Measurements from ENCODE around the gene IPP.
"Not testable (repeated sequence)": the region's sequence is repeated elsewhere in the genome, so short reads cannot be mapped to it uniquely, and the experiment has no call there.

IPP gene

GRCh38 chr1:45739641-45740156 is 10.8 kb downstream of the IPP start:
- not testable (repeated sequence) for DNase-seq (ENCODE audit: low spot score)

- DNase-seq (ENCODE audit: low spot score): no peak
These were observed 11.3 kb downstream of the IPP start for GRCh38 chr1:45739137-45739536.

- DNase-seq (ENCODE audit: low spot score): no peak
These were observed 19.6 kb downstream of the IPP start for GRCh38 chr1:45730780-45731319.

- no peak for DNase-seq (ENCODE audit: low spot score)
These were observed 20.2 kb downstream of the IPP start for GRCh38 chr1:45730075-45730779.

GRCh38 chr1:45726007-45726406 is 24.4 kb downstream of the IPP start:
- DNase-seq (ENCODE audit: low spot score): not testable (repeated sequence)

- DNase-seq (ENCODE audit: low spot score): no peak
These were observed 27.1 kb downstream of the IPP start for GRCh38 chr1:45723248-45723930.

- DNase-seq (ENCODE audit: low spot score): no peak
These were observed 27.6 kb downstream of the IPP start for GRCh38 chr1:45722809-45723208.

GRCh38 chr1:45721207-45721606 is 29.2 kb downstream of the IPP start:
- no peak for DNase-seq (ENCODE audit: low spot score)

GRCh38 chr1:45718289-45718688 is 32.2 kb downstream of the IPP start:
- DNase-seq (ENCODE audit: low spot score): no peak

- DNase-seq (ENCODE audit: low spot score): not testable (repeated sequence)
These were observed 33.1 kb downstream of the IPP start for GRCh38 chr1:45717386-45717785.

GRCh38 chr1:45716700-45717099 is 33.8 kb downstream of the IPP start:
- no peak for DNase-seq (ENCODE audit: low spot score)

GRCh38 chr1:45713711-45714110 is 36.7 kb downstream of the IPP start:
- no peak for DNase-seq (ENCODE audit: low spot score)

GRCh38 chr1:45704637-45705036 is 45.8 kb downstream of the IPP start:
- DNase-seq (ENCODE audit: low spot score): no peak

- DNase-seq (ENCODE audit: low spot score): no peak
These were observed 55.6 kb downstream of the IPP start for GRCh38 chr1:45694823-45695222.

- not testable (repeated sequence) for DNase-seq (ENCODE audit: low spot score)
These were observed 56.6 kb downstream of the IPP start for GRCh38 chr1:45693811-45694210.

- DNase-seq (ENCODE audit: low spot score): peak; percentile 85
These were observed 62.4 kb downstream of the IPP start, which contains the start of gene TMEM69 for GRCh38 chr1:45687754-45688740. TMEM69 (plus strand) TSS chr1:45688181; CDS start chr1:45691069, 2,888 bp downstream.

GRCh38 chr1:45687014-45687753 is 63.3 kb downstream of the IPP start:
- DNase-seq (ENCODE audit: low spot score): peak; percentile 98

- DNase-seq (ENCODE audit: low spot score): peak; percentile 97
These were observed 64.0 kb downstream of the IPP start, which contains the start of gene GPBP1L1 for GRCh38 chr1:45686288-45687013. GPBP1L1 (minus strand) TSS chr1:45686533; CDS start chr1:45659087, 27,446 bp downstream.

- DNase-seq (ENCODE audit: low spot score): peak; percentile 56
These were observed 64.5 kb downstream of the IPP start for GRCh38 chr1:45686015-45686287.

- DNase-seq (ENCODE audit: low spot score): peak; percentile 1
These were observed 65.0 kb downstream of the IPP start for GRCh38 chr1:45685308-45686014.
